ENCODE measurements around the gene SLFN14.
"Not testable (repeated sequence)": the region's sequence is repeated elsewhere in the genome, so short reads cannot be mapped to it uniquely, and the experiment has no call there.

The SLFN14 gene

DNA sequence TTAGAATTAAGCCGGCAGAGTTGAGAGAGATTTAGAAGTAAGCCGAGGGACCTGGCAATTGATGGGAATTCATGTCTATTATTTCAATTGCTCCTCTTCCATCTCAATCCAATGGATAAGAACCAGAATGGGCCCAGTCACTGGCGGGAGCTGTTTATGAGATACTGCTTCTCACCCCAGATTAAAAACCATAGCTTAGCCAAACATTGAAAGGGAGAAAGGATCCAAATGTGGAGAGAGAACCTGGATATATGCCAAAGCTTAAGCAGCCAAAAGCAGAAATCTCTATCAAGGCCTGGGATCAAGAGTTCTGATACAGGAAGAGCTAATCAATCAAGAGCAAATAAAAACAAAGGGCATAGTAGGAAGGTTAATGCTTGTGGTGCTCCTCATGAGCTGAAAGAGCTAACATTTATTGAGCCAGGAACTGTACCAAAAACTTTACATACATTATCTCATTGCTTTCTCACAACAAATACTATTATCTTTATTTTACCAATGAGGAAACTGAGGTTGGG lies 26.0 kb downstream of the SLFN14 start:
- Histone ChIP-seq H3K4me3 (ENCODE audit: low read length) (no peak overlapping the region), H3K4me1 (ENCODE audit: low read length) (peaks cover 30% of the 10 kb centered on the region), H3K4me2 (ENCODE audit: low read length) (no peak overlapping the region), H3K27ac (ENCODE audit: low read length) (no peak overlapping the region), H2AFZ (ENCODE audit: low read depth, low read length) (no peak overlapping the region), H4K20me1 (ENCODE audit: insufficient read depth, low read length) (no peaks in the 10 kb centered on the region), H3K9ac (ENCODE audit: low read length) (no peak overlapping the region), H3K79me2 (ENCODE audit: low read length) (no peaks in the 10 kb centered on the region), H3K36me3 (replicated peaks; ENCODE audit: low read depth, low read length) (no peaks in the 10 kb centered on the region), H3K9me3 (ENCODE audit: insufficient read depth, low read length) (no peaks in the 10 kb centered on the region), H3K27me3 (ENCODE audit: low read depth, low read length) (no peaks in the 10 kb centered on the region)
- no peak for TF ChIP-seq EZH2phosphoT487 (IDR thresholded peaks at IDR 0.05; ENCODE audit: low read depth)
- TF ChIP-seq, protein P1, sequence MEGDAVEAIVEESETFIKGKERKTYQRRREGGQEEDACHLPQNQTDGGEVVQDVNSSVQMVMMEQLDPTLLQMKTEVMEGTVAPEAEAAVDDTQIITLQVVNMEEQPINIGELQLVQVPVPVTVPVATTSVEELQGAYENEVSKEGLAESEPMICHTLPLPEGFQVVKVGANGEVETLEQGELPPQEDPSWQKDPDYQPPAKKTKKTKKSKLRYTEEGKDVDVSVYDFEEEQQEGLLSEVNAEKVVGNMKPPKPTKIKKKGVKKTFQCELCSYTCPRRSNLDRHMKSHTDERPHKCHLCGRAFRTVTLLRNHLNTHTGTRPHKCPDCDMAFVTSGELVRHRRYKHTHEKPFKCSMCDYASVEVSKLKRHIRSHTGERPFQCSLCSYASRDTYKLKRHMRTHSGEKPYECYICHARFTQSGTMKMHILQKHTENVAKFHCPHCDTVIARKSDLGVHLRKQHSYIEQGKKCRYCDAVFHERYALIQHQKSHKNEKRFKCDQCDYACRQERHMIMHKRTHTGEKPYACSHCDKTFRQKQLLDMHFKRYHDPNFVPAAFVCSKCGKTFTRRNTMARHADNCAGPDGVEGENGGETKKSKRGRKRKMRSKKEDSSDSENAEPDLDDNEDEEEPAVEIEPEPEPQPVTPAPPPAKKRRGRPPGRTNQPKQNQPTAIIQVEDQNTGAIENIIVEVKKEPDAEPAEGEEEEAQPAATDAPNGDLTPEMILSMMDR (IDR thresholded peaks at IDR 0.05; ENCODE audit: low read depth, low read length), result no peak

DNA sequence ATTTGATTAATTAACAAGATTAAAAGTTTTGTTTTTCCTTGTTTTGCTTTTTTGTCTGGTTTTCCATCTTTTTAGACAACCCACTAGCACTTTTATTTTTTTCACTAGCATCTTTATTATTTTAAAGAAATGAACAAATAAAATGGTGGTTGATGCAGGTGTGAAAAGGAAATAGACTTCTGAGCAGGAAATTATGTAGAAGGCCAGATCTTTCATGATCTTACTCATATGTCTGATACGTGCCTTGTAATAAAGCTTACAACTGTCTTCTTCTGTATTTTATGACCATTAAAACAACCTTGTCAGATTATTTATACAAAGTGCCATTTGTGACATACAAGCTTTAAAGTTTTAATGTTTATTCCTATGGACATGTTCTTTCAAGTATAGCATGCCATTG lies 29.5 kb downstream of the SLFN14 start:
- Histone ChIP-seq H3K4me2 (ENCODE audit: low read length) (no peak overlapping the region), H3K4me1 (ENCODE audit: low read length) (peaks cover 5% of the 10 kb centered on the region; the same call in 1 of the 2 replicates), H3K27ac (ENCODE audit: low read length) (no peak overlapping the region), H3K9ac (ENCODE audit: low read length) (no peak overlapping the region), H2AFZ (ENCODE audit: low read depth, low read length) (no peak overlapping the region), H3K79me2 (ENCODE audit: low read length) (no peaks in the 10 kb centered on the region), H3K4me3 (ENCODE audit: low read length) (no peak overlapping the region), H3K36me3 (replicated peaks; ENCODE audit: low read depth, low read length) (no peaks in the 10 kb centered on the region), H3K9me3 (ENCODE audit: insufficient read depth, low read length) (no peaks in the 10 kb centered on the region), H3K27me3 (ENCODE audit: low read depth, low read length) (no peaks in the 10 kb centered on the region), H4K20me1 (ENCODE audit: insufficient read depth, low read length) (no peaks in the 10 kb centered on the region)
- TF ChIP-seq, protein P1 (IDR thresholded peaks at IDR 0.05; ENCODE audit: low read depth, low read length), result no peak
- no peak for TF ChIP-seq EZH2phosphoT487 (IDR thresholded peaks at IDR 0.05; ENCODE audit: low read depth)

DNA sequence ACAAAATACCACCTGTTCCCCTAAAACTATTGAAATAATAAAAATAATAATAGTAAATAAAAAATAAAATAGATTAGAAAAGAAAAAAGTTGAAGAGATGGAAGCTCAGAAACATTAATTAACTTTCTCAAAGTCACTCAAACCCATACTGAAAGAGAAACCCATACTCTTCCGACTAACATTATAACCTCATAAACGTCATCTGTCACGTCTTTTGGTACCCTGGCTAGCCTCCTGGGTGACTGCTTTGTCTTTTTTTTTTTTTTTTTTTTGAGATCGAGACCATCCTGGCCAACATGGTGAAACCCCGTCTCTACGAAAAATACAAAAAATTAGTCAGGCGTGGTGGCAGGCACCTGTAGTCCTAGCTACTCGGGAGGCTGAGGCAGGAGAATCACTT lies 30.8 kb downstream of the SLFN14 start:
- Histone ChIP-seq H2AFZ (ENCODE audit: low read depth, low read length) (no peak overlapping the region), H3K4me1 (ENCODE audit: low read length) (peaks cover 5% of the 10 kb centered on the region; the same call in 1 of the 2 replicates), H3K9ac (ENCODE audit: low read length) (no peak overlapping the region), H3K4me2 (ENCODE audit: low read length) (no peak overlapping the region), H3K27me3 (ENCODE audit: low read depth, low read length) (no peaks in the 10 kb centered on the region), H4K20me1 (ENCODE audit: insufficient read depth, low read length) (no peaks in the 10 kb centered on the region), H3K27ac (ENCODE audit: low read length) (no peak overlapping the region), H3K36me3 (replicated peaks; ENCODE audit: low read depth, low read length) (no peaks in the 10 kb centered on the region), H3K4me3 (ENCODE audit: low read length) (no peak overlapping the region), H3K9me3 (ENCODE audit: insufficient read depth, low read length) (no peaks in the 10 kb centered on the region), H3K79me2 (ENCODE audit: low read length) (no peaks in the 10 kb centered on the region)
- TF ChIP-seq, protein P1 (IDR thresholded peaks at IDR 0.05; ENCODE audit: low read depth, low read length), result no peak
- TF ChIP-seq EZH2phosphoT487 (IDR thresholded peaks at IDR 0.05; ENCODE audit: low read depth), result no peak

DNA sequence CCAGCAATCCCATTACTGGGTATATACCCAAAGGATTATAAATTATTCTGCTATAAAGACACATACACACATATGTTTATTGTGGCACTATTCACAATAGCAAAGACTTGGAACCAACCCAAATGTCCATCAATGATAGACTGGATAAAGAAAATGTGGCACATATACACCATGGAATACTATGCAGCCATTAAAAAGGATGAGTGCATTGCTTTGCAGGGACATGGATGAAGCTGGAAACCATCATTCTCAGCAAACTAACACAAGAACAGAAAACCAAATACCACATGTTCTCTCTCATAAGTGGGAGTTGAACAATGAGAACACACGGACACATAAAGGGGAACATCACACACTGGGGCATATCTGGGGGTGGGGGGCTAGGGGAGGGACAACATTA lies 31.3 kb downstream of the SLFN14 start:
- H2AFZ ChIP-seq (ENCODE audit: low read depth, low read length); H3K27me3 ChIP-seq (ENCODE audit: low read depth, low read length); H3K4me2 ChIP-seq (ENCODE audit: low read length); H3K79me2 ChIP-seq (ENCODE audit: low read length); H3K27ac ChIP-seq (ENCODE audit: low read length); H3K4me3 ChIP-seq (ENCODE audit: low read length); H4K20me1 ChIP-seq (ENCODE audit: insufficient read depth, low read length); H3K36me3 ChIP-seq (replicated peaks; ENCODE audit: low read depth, low read length); H3K4me1 ChIP-seq (ENCODE audit: low read length); H3K9me3 ChIP-seq (ENCODE audit: insufficient read depth, low read length); H3K9ac ChIP-seq (ENCODE audit: low read length): not testable (repeated sequence)

DNA sequence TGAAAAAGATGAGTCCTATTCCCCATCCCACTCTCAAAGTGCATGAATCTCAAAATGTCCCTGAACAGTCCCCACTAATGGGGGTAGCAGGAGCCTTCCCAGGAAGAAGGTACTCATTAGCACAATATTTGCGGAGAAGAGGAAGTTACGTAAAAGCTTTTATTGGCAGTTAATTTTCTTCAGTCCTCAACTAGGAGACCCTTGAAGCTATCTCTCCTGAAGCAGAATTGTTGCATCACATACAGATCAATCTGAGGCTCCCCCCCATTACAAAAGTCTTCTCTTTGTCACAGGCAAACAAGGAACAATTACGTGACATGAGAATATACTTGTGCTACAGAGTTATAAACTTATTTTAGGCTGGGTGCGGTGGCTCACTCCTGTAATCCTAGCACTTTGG lies 37.3 kb downstream of the SLFN14 start:
- H4K20me1 ChIP-seq (ENCODE audit: insufficient read depth, low read length), result no peaks in the 10 kb centered on the region
- H3K9me3 ChIP-seq (ENCODE audit: insufficient read depth, low read length), result no peaks in the 10 kb centered on the region
- H3K27me3 ChIP-seq (ENCODE audit: low read depth, low read length), result no peaks in the 10 kb centered on the region
- no peaks in the 10 kb centered on the region for H3K79me2 ChIP-seq (ENCODE audit: low read length)
- H2AFZ ChIP-seq (ENCODE audit: low read depth, low read length), result no peak overlapping the region
- no peak overlapping the region for H3K9ac ChIP-seq (ENCODE audit: low read length)
- H3K36me3 ChIP-seq (replicated peaks; ENCODE audit: low read depth, low read length), result no peaks in the 10 kb centered on the region
- no peak overlapping the region for H3K4me3 ChIP-seq (ENCODE audit: low read length)
- no peaks in the 10 kb centered on the region for H3K4me1 ChIP-seq (ENCODE audit: low read length)
- no peak overlapping the region for H3K27ac ChIP-seq (ENCODE audit: low read length)
- no peak overlapping the region for H3K4me2 ChIP-seq (ENCODE audit: low read length)
- no peak for TF ChIP-seq EZH2phosphoT487 (IDR thresholded peaks at IDR 0.05; ENCODE audit: low read depth)

DNA sequence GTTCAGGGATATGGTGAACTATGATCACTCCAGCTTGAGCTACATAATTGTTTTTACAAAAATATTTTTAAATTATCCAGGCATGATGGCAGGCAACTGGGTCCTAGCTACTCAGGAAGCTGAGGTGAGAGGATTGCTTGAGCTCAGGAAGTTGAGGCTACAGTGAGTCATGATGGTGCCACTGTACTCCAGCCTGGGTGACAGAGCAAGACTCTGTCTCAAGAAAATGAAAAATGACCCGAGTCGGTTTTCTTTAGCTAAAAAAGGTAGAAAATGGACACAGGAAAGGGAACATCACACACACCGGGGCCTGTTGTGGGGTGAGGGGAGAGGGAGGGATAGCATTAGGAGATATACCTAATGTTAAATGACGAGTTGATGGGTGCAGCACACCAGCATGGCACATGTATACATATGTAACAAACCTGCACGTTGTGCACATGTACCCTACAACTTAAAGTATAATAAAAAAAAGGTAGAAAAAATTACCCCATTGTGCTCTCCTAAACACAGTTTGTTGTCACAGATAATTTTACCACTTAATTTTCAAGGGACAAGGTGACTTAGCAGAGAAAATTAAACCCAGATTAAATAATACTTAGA lies 38.9 kb downstream of the SLFN14 start:
- H3K27ac ChIP-seq (ENCODE audit: low read length); H4K20me1 ChIP-seq (ENCODE audit: insufficient read depth, low read length); H3K9ac ChIP-seq (ENCODE audit: low read length); H3K79me2 ChIP-seq (ENCODE audit: low read length); H3K27me3 ChIP-seq (ENCODE audit: low read depth, low read length); H3K9me3 ChIP-seq (ENCODE audit: insufficient read depth, low read length); H2AFZ ChIP-seq (ENCODE audit: low read depth, low read length); H3K36me3 ChIP-seq (replicated peaks; ENCODE audit: low read depth, low read length); H3K4me3 ChIP-seq (ENCODE audit: low read length); H3K4me2 ChIP-seq (ENCODE audit: low read length); H3K4me1 ChIP-seq (ENCODE audit: low read length): not testable (repeated sequence)
